HUES48 (cell line): Measurements from ENCODE around the gene ZNF726.
"Not testable (repeated sequence)": the region's sequence is repeated elsewhere in the genome, so short reads cannot be mapped to it uniquely, and the experiment has no call there.

Experiments used
- H3K27ac ChIP-seq: one replicate; pipeline ENCODE4 v1.7.0; 2013; ENCODE audit warnings: low read depth, low read length, inconsistent platforms
- H3K27me3 ChIP-seq: 2 replicates; pipeline ENCODE4 v1.6.1; 2013; ENCODE audit warnings: mild to moderate bottlenecking, low read length; ENCODE audit not compliant: control insufficient read depth, insufficient read depth
- H3K36me3 ChIP-seq: 2 replicates; pipeline ENCODE4 v1.6.1; 2013; ENCODE audit warnings: low read length; ENCODE audit not compliant: control insufficient read depth, insufficient read depth
- H3K4me1 ChIP-seq: 2 replicates; pipeline ENCODE4 v1.6.1; 2013; ENCODE audit warnings: mild to moderate bottlenecking, low read length; ENCODE audit not compliant: control insufficient read depth, insufficient read depth
- H3K4me3 ChIP-seq: 2 replicates; pipeline ENCODE4 v1.5.1; 2013; ENCODE audit warnings: mild to moderate bottlenecking, low read depth, low read length
- H3K9ac ChIP-seq: 2 replicates; pipeline ENCODE4 v1.6.1; 2013; ENCODE audit warnings: mild to moderate bottlenecking, low read depth, low read length, moderate library complexity
- H3K9me3 ChIP-seq: 2 replicates; pipeline ENCODE4 v1.6.1; 2013; ENCODE audit warnings: low read length; ENCODE audit not compliant: control insufficient read depth, insufficient read depth

ZNF726 gene

DNA sequence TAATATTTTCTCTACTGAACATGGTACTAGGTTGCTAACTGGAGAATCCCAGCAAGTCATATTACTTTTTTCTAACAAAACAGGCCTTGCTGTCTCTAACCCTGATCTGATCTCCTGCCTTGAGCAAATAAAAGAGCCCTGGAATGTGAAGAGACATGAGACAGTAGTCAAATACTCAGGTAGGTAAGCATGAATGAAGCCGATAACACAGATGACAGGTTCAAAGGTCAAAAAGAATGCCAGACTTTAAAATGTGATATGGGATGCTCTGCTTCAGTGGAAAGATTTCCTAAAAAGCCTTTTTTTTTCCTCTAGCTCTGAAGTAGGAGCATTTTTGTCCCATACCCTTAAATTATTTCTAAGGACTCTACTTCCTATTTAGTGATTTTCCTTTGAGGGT is 28.7 kb downstream of the ZNF726 start:
- H3K4me3 ChIP-seq: no peak overlapping the region
- no peaks in the 10 kb centered on the region for H3K27me3 ChIP-seq
- no peak overlapping the region for H3K27ac ChIP-seq
- no peaks in the 10 kb centered on the region for H3K36me3 ChIP-seq
- peaks cover 83% of the 10 kb centered on the region for H3K9me3 ChIP-seq
- no peak overlapping the region for H3K9ac ChIP-seq
- H3K4me1 ChIP-seq: no peaks in the 10 kb centered on the region

DNA sequence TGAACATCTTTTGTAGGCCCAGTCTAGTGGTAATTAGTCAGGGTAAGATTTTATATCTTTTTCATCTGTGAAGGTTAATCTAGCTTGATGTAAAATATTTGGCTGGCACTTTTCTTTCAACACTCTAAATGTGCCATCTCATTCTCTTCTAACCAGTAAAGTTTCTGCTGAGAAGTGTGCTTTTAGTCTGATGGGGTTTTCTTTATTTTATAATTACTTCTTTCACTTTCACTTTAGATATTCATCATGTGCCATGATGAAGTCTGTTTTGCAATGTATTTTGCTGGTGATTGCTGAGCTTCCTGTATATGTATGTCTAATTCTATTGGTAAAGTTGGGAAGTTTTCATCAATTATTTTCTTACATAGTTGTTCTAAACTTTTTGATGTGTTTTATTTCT is 31.9 kb downstream of the ZNF726 start:
- H3K4me3 ChIP-seq: no peak overlapping the region
- H3K4me1 ChIP-seq: no peaks in the 10 kb centered on the region
- H3K27me3 ChIP-seq: no peaks in the 10 kb centered on the region
- H3K27ac ChIP-seq: no peak overlapping the region
- H3K36me3 ChIP-seq: no peaks in the 10 kb centered on the region
- H3K9ac ChIP-seq: no peak overlapping the region
- peaks cover 83% of the 10 kb centered on the region for H3K9me3 ChIP-seq

DNA sequence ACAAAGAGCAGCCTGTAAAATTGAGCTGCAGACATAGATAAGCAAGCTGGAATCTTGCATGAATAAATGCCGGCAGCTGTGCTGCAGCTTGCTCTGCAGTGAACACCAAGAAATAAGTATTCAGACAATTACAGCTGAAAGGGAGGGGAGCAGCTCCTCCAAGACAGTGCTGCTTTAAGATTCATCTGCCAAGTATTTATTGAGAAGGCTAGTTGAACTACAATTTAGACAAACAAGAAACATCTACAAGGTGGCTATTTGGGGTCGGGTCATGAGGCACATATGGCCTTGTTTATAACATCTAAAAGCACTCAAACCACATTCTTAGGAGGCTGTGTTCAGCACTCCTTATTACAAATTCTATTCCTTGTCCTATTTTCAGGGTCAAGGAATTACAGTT is 34.9 kb downstream of the ZNF726 start:
- H3K4me3 ChIP-seq: no peak overlapping the region
- H3K9me3 ChIP-seq: peaks cover 81% of the 10 kb centered on the region
- H3K27ac ChIP-seq: no peak overlapping the region
- H3K36me3 ChIP-seq: no peaks in the 10 kb centered on the region
- no peak overlapping the region for H3K9ac ChIP-seq
- no peaks in the 10 kb centered on the region for H3K27me3 ChIP-seq
- no peaks in the 10 kb centered on the region for H3K4me1 ChIP-seq

DNA sequence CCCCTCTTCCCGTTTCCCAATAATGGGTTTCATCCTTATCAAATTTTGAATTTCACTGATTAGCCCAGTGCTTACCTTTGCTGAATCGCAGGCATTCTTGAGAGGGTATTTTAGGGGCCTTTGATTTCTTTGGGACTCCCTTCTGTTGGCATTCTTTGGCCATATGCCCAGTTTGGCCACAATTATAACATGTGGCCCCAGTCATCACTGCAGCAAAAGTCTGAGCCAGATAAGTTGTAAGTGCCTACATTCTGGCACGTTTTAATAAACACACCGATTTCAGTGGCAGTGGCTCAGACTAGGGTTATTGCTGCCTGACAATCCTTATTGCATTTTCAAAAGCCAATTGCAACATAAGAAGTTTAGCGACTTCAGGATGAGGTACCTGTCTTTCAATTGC is 41.4 kb downstream of the ZNF726 start:
- H3K9me3 ChIP-seq: peaks cover 92% of the 10 kb centered on the region
- H3K4me3 ChIP-seq: no peak overlapping the region
- no peak overlapping the region for H3K27ac ChIP-seq
- no peak overlapping the region for H3K9ac ChIP-seq
- H3K4me1 ChIP-seq: no peaks in the 10 kb centered on the region
- H3K36me3 ChIP-seq: no peaks in the 10 kb centered on the region
- no peaks in the 10 kb centered on the region for H3K27me3 ChIP-seq

GRCh38 chr19:23957660-23958281 is 43.1 kb downstream of the ZNF726 start:
- Histone ChIP-seq H3K4me3 (no peak overlapping the region), H3K4me1 (no peaks in the 10 kb centered on the region), H3K27ac (no peak overlapping the region), H3K27me3 (no peaks in the 10 kb centered on the region), H3K9ac (no peak overlapping the region), H3K36me3 (no peaks in the 10 kb centered on the region), H3K9me3 (peaks cover 88% of the 10 kb centered on the region)

DNA sequence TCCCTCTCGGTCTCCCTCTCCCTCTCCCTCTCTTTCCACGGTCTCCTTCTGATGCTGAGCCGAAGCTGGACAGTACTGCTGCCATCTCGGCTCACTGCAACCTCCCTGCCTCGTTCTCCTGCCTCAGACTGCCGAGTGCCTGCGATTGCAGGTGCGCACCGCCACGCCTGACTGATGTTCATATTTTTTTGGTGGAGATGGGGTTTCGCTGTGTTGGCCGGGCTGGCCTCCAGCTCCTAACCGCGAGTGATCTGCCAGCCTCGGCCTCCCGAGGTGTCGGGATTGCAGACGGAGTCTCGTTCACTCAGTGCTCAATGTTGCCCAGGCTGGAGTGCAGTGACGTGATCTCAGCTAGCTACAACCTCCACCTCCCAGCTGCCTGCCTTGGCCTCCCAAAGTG is 48.7 kb downstream of the ZNF726 start:
- not testable (repeated sequence) for H3K27ac ChIP-seq, H3K4me3 ChIP-seq, H3K27me3 ChIP-seq, H3K9ac ChIP-seq, H3K36me3 ChIP-seq, H3K4me1 ChIP-seq
- peaks cover 79% of the 10 kb centered on the region for H3K9me3 ChIP-seq

GRCh38 chr19:23963881-23964280 is 49.2 kb downstream of the ZNF726 start:
- H3K27ac ChIP-seq, H3K36me3 ChIP-seq, H3K4me3 ChIP-seq, H3K4me1 ChIP-seq, H3K9ac ChIP-seq, H3K27me3 ChIP-seq: not testable (repeated sequence)
- H3K9me3 ChIP-seq: peaks cover 79% of the 10 kb centered on the region

DNA sequence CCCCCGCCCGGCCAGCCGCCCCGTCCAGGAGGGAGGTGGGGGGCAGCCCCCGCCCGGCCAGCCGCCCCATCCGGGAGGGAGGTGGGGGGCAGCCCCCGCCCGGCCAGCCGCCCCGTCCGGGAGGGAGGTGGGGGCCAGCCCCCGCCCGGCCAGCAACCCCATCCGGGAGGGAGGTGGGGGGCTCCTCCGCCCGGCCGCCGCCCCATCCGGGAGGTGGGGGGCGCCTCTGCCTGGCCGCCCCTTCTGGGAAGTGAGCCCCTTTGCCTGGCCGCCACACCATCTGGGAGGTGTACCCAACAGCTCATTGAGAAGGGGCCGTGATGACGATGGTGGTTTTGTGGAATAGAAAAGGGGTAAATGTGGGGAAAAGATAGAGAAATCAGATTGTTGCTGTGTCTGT is 49.6 kb downstream of the ZNF726 start:
- H3K4me3 ChIP-seq, H3K9ac ChIP-seq, H3K4me1 ChIP-seq, H3K27ac ChIP-seq, H3K27me3 ChIP-seq, H3K36me3 ChIP-seq: not testable (repeated sequence)
- H3K9me3 ChIP-seq: peaks cover 79% of the 10 kb centered on the region

DNA sequence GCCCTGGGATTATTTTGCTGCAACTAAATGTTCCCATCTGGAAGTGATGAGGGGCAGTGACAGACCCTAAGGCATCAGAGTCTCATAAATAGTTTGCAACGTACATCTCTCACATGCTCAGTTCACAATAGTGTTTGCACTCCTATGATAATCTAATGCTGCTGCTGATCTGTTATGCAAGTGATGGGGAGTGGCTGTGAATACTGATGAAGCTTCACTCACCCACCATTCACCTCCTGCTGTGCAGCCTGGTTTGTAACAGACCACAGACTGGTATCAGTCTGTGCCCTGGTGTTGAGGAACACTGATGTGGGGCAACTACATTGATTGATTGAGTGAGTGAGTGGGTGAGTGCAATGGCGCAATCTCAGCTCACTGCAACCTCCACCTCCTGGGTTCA is 54.9 kb downstream of the ZNF726 start:
- Histone ChIP-seq H3K4me3 (no peak overlapping the region), H3K27ac (no peak overlapping the region), H3K9me3 (peaks cover 87% of the 10 kb centered on the region), H3K36me3 (no peaks in the 10 kb centered on the region), H3K4me1 (no peaks in the 10 kb centered on the region), H3K9ac (no peak overlapping the region), H3K27me3 (no peaks in the 10 kb centered on the region)

DNA sequence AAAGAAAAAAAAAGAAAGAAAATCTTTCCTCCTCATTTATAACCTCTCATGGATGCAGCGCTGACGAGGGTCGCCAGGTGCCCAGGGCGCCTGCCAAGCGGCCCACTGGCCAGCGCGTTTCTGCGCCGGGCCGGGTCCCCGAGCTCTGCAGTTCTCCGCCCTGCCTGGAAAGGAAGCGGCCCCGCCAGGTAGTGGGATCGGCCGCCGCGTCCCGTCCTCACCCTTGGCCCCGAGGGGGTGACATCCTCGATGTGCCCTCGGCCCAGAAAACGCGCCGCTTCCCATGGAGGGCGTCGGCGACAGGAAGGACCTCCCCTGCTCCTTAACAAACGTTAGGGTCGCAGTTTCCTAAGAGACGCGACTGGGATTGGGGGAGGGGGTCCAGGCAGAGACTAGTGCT is 56.9 kb downstream of the ZNF726 start:
- H3K27ac ChIP-seq: no peak overlapping the region
- no peak overlapping the region for H3K9ac ChIP-seq
- no peaks in the 10 kb centered on the region for H3K27me3 ChIP-seq
- H3K9me3 ChIP-seq: peaks cover 87% of the 10 kb centered on the region
- no peak overlapping the region for H3K4me3 ChIP-seq
- H3K4me1 ChIP-seq: no peaks in the 10 kb centered on the region
- H3K36me3 ChIP-seq: no peaks in the 10 kb centered on the region

- Histone ChIP-seq H3K4me3 (no peak overlapping the region), H3K4me1 (no peaks in the 10 kb centered on the region), H3K27me3 (no peaks in the 10 kb centered on the region), H3K36me3 (no peaks in the 10 kb centered on the region), H3K9ac (no peak overlapping the region), H3K27ac (no peak overlapping the region), H3K9me3 (peaks cover 85% of the 10 kb centered on the region)
Observed at GRCh38 chr19:23972161-23972560, 57.5 kb downstream of the ZNF726 start.

DNA sequence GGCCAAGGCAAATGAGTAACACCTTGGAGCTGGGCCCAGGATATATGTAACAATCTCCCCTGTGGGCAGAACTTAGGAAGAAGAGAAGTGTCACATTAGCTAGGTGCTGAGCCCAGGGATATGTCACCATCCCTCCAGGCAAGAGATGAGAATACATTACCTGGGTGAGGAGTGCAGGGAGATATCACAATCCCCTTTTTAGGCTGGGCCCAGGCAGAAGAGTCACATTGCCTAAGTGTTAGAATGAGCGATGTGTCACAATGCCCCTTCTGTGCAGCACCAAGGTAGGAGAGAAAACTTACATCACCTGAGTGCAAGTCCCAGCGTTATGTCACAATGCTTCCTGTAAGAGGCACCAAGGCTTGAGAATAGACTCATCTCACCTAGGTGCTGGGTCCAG is 60.3 kb downstream of the ZNF726 start:
- H3K27ac ChIP-seq: no peak overlapping the region
- H3K4me1 ChIP-seq: no peaks in the 10 kb centered on the region
- no peaks in the 10 kb centered on the region for H3K36me3 ChIP-seq
- H3K27me3 ChIP-seq: no peaks in the 10 kb centered on the region
- peaks cover 84% of the 10 kb centered on the region for H3K9me3 ChIP-seq
- H3K9ac ChIP-seq: no peak overlapping the region
- no peak overlapping the region for H3K4me3 ChIP-seq
